T-helper 2 cell treated with Interferon-gamma antibody and Interleukin-4, amounts not matched to agents 5 μg/mL and 100 μg/mL, for 36 hours (primary cell): Measurements from ENCODE around the gene ARID1B.

Experiments used
- DNase-seq: peaks from one replicate; pipeline ENCODE4 v3.0.0; 2021; ENCODE audit warnings: low spot score
- H3K27ac Mint-ChIP-seq: one replicate; pipeline ENCODE4 v1.8.0; 2021; ENCODE audit warnings: mild to moderate bottlenecking, mixed read lengths
- H3K27me3 Mint-ChIP-seq: one replicate; pipeline ENCODE4 v1.8.0; 2021; ENCODE audit warnings: low read depth, mixed read lengths
- H3K36me3 Mint-ChIP-seq: one replicate; pipeline ENCODE4 v1.8.0; 2021; ENCODE audit warnings: low read depth, mixed read lengths
- H3K4me1 Mint-ChIP-seq: one replicate; pipeline ENCODE4 v1.8.0; 2021; ENCODE audit warnings: low read depth, mixed read lengths
- H3K4me3 Mint-ChIP-seq: one replicate; pipeline ENCODE4 v1.8.0; 2022; ENCODE audit warnings: mild to moderate bottlenecking, moderate library complexity, mixed read lengths
- H3K9me3 Mint-ChIP-seq: one replicate; pipeline ENCODE4 v1.8.0; 2021; ENCODE audit warnings: mixed read lengths

Gene ARID1B

GRCh38 chr6:157172231-157172701, 395.1 kb downstream of the ARID1B start:
- no peak for DNase-seq
- Mint-ChIP-seq H3K36me3 (peaks cover 13% of the 10 kb centered on the region), H3K4me3 (no peak overlapping the region), H3K4me1 (no peaks in the 10 kb centered on the region), H3K27ac (no peak overlapping the region), H3K27me3 (no peaks in the 10 kb centered on the region), H3K9me3 (no peaks in the 10 kb centered on the region)

- Mint-ChIP-seq H3K27ac (no peak overlapping the region), H3K9me3 (no peaks in the 10 kb centered on the region), H3K4me1 (no peaks in the 10 kb centered on the region), H3K27me3 (no peaks in the 10 kb centered on the region), H3K4me3 (no peak overlapping the region), H3K36me3 (peaks cover 12% of the 10 kb centered on the region)
- DNase-seq, result no peak
These were observed 395.8 kb downstream of the ARID1B start for GRCh38 chr6:157172830-157173536.

- H3K27me3 Mint-ChIP-seq, result no peaks in the 10 kb centered on the region
- H3K36me3 Mint-ChIP-seq, result peaks cover 8% of the 10 kb centered on the region
- no peaks in the 10 kb centered on the region for H3K4me1 Mint-ChIP-seq
- no peak overlapping the region for H3K4me3 Mint-ChIP-seq
- no peak for DNase-seq
- no peak overlapping the region for H3K27ac Mint-ChIP-seq
- H3K9me3 Mint-ChIP-seq, result no peaks in the 10 kb centered on the region
These were observed 396.6 kb downstream of the ARID1B start for GRCh38 chr6:157173776-157174175.

GRCh38 chr6:157174731-157175130, 397.6 kb downstream of the ARID1B start:
- Mint-ChIP-seq H3K4me3 (no peak overlapping the region), H3K4me1 (no peaks in the 10 kb centered on the region), H3K36me3 (peaks cover 5% of the 10 kb centered on the region), H3K27me3 (no peaks in the 10 kb centered on the region), H3K9me3 (no peaks in the 10 kb centered on the region), H3K27ac (no peak overlapping the region)
- no peak for DNase-seq

GRCh38 chr6:157177731-157178336, 400.7 kb downstream of the ARID1B start:
- H3K27me3 Mint-ChIP-seq, result no peaks in the 10 kb centered on the region
- H3K27ac Mint-ChIP-seq, result no peak overlapping the region
- H3K9me3 Mint-ChIP-seq, result no peaks in the 10 kb centered on the region
- H3K4me1 Mint-ChIP-seq, result peaks cover 2% of the 10 kb centered on the region
- H3K36me3 Mint-ChIP-seq, result peaks cover 8% of the 10 kb centered on the region
- H3K4me3 Mint-ChIP-seq, result no peak overlapping the region
- no peak for DNase-seq

- H3K36me3 Mint-ChIP-seq, result peaks cover 27% of the 10 kb centered on the region
These were observed 404.5 kb downstream of the ARID1B start for GRCh38 chr6:157181649-157182048.

GRCh38 chr6:157182503-157183264, 405.5 kb downstream of the ARID1B start:
- Mint-ChIP-seq H3K9me3 (no peaks in the 10 kb centered on the region), H3K4me1 (peaks cover 11% of the 10 kb centered on the region)

More at GRCh38 chr6:157181649-157182048, 404.5 kb downstream of the ARID1B start:
- no peaks in the 10 kb centered on the region for H3K9me3 Mint-ChIP-seq
- no peak overlapping the region for H3K4me3 Mint-ChIP-seq
- H3K4me1 Mint-ChIP-seq, result peaks cover 7% of the 10 kb centered on the region
- no peak for DNase-seq
- no peak overlapping the region for H3K27ac Mint-ChIP-seq
- H3K27me3 Mint-ChIP-seq, result no peaks in the 10 kb centered on the region

GRCh38 chr6:157184202-157185015, 407.2 kb downstream of the ARID1B start:
- H3K9me3 Mint-ChIP-seq, result no peaks in the 10 kb centered on the region
- peaks cover 34% of the 10 kb centered on the region for H3K36me3 Mint-ChIP-seq
- H3K4me3 Mint-ChIP-seq, result no peak overlapping the region
- H3K27me3 Mint-ChIP-seq, result no peaks in the 10 kb centered on the region
- peaks cover 11% of the 10 kb centered on the region for H3K4me1 Mint-ChIP-seq
- H3K27ac Mint-ChIP-seq, result peak overlapping the region; percentile 10
- DNase-seq, result peak; percentile 38

More at GRCh38 chr6:157182503-157183264, 405.5 kb downstream of the ARID1B start:
- Mint-ChIP-seq H3K27me3 (no peaks in the 10 kb centered on the region), H3K36me3 (peaks cover 34% of the 10 kb centered on the region), H3K4me3 (no peak overlapping the region), H3K27ac (peak overlapping the region; percentile 55)
- DNase-seq, result no peak

GRCh38 chr6:157185171-157185570, 408.0 kb downstream of the ARID1B start:
- Mint-ChIP-seq H3K27ac (no peak overlapping the region), H3K4me3 (no peak overlapping the region), H3K36me3 (peaks cover 36% of the 10 kb centered on the region), H3K4me1 (peaks cover 11% of the 10 kb centered on the region), H3K9me3 (no peaks in the 10 kb centered on the region), H3K27me3 (no peaks in the 10 kb centered on the region)
- no peak for DNase-seq

GRCh38 chr6:157185986-157186385, 408.8 kb downstream of the ARID1B start:
- H3K9me3 Mint-ChIP-seq, result no peaks in the 10 kb centered on the region
- H3K27me3 Mint-ChIP-seq, result no peaks in the 10 kb centered on the region
- no peak for DNase-seq
- peaks cover 11% of the 10 kb centered on the region for H3K4me1 Mint-ChIP-seq
- peaks cover 44% of the 10 kb centered on the region for H3K36me3 Mint-ChIP-seq
- H3K4me3 Mint-ChIP-seq, result no peak overlapping the region
- H3K27ac Mint-ChIP-seq, result no peak overlapping the region

- Mint-ChIP-seq H3K27me3 (no peaks in the 10 kb centered on the region), H3K36me3 (peaks cover 50% of the 10 kb centered on the region), H3K27ac (no peak overlapping the region), H3K9me3 (no peaks in the 10 kb centered on the region), H3K4me3 (no peak overlapping the region), H3K4me1 (peaks cover 11% of the 10 kb centered on the region)
- no peak for DNase-seq
These were observed 409.6 kb downstream of the ARID1B start for GRCh38 chr6:157186785-157187181.

- DNase-seq, result no peak
- Mint-ChIP-seq H3K27me3 (no peaks in the 10 kb centered on the region), H3K4me3 (no peak overlapping the region), H3K27ac (no peak overlapping the region), H3K36me3 (peaks cover 51% of the 10 kb centered on the region), H3K4me1 (peaks cover 11% of the 10 kb centered on the region), H3K9me3 (no peaks in the 10 kb centered on the region)
These were observed 410.3 kb downstream of the ARID1B start for GRCh38 chr6:157187182-157188083.

GRCh38 chr6:157188213-157188612, 411.0 kb downstream of the ARID1B start:
- Mint-ChIP-seq H3K27me3 (no peaks in the 10 kb centered on the region), H3K9me3 (no peaks in the 10 kb centered on the region), H3K27ac (no peak overlapping the region), H3K4me1 (peaks cover 9% of the 10 kb centered on the region), H3K4me3 (no peak overlapping the region), H3K36me3 (peaks cover 47% of the 10 kb centered on the region)
- DNase-seq, result no peak
